Temporal lobe (tissue), 1 donor: ENCODE results near the gene PGA3. TPM values are rescaled to one million over a fixed set of nuclear protein-coding genes. Genes with fewer than 3 reads are reported as not detected.

ENCODE experiments used
- total RNA-seq: library from RNA; depleted of rRNA; stranded (reverse); fragments of >200 nt; gene quantifications from one replicate; pipeline ENCODE4 v1.2.3, GENCODE V29; 2014

The PGA3 gene
- total RNA-seq, 1 donor from 2014 or later, result 0.49 TPM

Other genes with a start within 250 kb of the PGA3 start
- gene CD6, start 231.8 kb upstream of the PGA3 start, total RNA-seq, result 0.74 TPM
- gene CD5, start 101.0 kb upstream of the PGA3 start, total RNA-seq, result not detected
- 3.4 TPM for gene VPS37C, start 42.1 kb upstream of the PGA3 start, total RNA-seq
- gene PGA4, start 18.8 kb downstream of the PGA3 start, total RNA-seq, result 0.74 TPM
- not detected for gene PGA5, start 37.7 kb downstream of the PGA3 start, total RNA-seq
- gene VWCE, start 91.8 kb downstream of the PGA3 start, total RNA-seq, result 1.5 TPM
- 152 TPM for gene DDB1, start 129.6 kb downstream of the PGA3 start, total RNA-seq
- 10.3 TPM for gene TKFC, start 129.7 kb downstream of the PGA3 start, total RNA-seq
- gene CYB561A3, start 158.4 kb downstream of the PGA3 start, total RNA-seq, result 4.2 TPM
- 15.0 TPM for gene TMEM138, start 158.9 kb downstream of the PGA3 start, total RNA-seq
- 9.3 TPM for gene TMEM216, start 189.1 kb downstream of the PGA3 start, total RNA-seq
- gene CPSF7, start 226.5 kb downstream of the PGA3 start, total RNA-seq, result 23.4 TPM
- 29.3 TPM for gene SDHAF2, start 226.6 kb downstream of the PGA3 start, total RNA-seq